HG02943 (cell line): ENCODE results near the gene STX8.

Experiments
- ATAC-seq: cut with Tn5 transposase; IDR thresholded peaks from one replicate; pipeline ENCODE4 v1.9.1; 2021; ENCODE audit warnings: mild to moderate bottlenecking, low read depth, moderate library complexity; ENCODE audit not compliant: unreplicated experiment

Gene STX8

DNA sequence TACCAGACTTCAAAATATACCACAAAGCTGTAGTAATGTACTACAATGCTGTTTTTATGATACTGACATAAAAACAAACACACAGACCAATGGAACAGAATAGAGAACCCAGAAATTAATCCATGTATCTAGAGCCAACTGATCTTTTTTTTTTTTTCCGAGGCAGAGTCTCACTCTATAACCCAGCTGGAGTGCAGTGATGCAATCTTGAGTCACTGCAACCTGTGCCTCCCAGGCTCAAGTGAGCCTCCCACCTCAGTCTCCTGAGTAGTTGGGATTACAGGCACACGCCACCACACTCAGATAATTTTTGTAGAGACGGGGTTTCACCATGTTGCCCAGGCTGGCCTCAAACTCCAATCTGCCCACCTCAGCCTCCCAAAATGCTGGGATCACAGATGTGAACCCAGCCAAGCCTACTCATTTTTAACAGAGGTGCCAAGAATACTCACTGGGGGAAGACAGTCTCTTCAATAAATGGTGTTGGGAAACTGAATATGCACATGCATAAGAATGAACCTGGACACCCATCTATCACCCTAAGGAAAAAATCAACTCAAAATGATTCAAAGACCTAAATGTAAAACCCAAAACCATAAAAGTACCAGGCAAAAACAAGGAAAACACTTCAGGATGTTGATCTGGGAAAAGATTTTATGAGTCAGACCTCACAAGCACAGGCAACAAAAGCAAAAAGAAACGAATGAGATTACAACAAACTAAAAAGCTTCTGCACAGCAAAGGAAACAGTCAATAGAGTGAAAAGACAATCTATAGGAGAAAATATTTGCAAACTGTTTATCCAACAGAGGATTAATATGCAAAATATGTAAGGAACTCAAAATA is 63.1 kb downstream of the STX8 start:
- no peak for ATAC-seq

DNA sequence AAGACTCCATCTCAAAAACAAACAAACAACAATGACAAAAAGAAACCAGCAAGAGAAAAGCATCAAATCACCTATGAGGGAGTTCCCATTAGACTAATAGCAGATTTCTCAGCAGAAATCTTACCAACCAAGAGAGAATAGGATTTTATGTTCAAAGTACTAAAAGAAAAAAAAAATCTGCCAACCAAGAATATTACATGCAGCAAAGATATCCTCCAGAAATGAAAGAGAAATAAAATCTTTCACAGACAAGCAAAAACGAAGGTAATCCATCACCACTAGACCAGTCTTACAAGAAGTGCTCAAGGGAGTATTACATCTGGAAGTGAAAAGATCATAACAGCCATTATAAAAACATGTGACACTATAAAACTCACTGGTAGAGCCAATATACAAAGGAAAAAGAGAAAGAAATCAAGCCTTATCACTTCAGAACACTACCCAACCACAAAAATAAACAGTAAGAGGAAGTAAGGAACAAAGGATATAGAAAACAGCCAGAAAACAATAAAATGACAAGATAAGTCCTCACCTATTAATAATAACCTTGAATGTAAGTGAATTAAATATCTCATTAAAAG is 66.3 kb downstream of the STX8 start:
- no peak for ATAC-seq

GRCh38 chr17:9499041-9499440 is 76.6 kb downstream of the STX8 start:
- ATAC-seq: no peak

DNA sequence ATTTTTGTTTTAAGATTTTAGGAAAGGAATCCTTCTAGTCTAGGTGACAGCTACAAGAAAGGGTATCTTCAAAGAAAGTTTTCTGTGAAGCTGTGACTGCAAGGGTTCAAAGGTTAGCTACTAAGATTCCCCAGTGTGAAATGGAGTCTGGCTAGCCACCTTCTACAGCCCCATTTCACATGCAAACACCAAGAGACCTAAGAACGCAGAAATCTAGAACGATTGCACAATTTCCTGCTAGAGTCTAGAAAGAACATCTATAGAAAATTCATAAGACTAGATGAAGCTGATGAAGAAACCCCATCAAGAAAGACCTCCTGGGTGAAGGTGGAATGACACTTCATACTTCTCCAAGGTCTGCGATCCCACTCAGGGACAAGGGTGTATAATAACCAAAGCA is 77.1 kb downstream of the STX8 start:
- no peak for ATAC-seq

DNA sequence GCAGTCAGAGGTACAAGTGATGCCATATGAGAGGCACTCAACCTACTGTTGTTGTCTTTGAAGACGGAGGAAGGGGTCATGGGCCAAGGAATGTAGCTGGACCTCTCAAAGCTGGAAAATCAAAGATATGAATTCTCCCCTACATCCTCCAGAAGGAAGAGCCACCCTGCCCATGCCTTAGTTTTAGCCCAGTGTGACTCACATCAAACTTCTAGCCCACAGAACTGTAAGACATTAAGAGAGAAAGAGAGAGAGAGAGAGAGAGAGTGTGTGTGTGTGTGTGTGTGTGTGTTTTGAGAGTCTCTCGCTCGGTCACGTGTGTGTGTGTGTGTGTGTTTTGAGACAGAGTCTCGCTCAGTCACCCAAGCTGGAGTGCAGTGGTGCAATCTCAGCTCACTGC is 87.1 kb downstream of the STX8 start:
- no peak for ATAC-seq

DNA sequence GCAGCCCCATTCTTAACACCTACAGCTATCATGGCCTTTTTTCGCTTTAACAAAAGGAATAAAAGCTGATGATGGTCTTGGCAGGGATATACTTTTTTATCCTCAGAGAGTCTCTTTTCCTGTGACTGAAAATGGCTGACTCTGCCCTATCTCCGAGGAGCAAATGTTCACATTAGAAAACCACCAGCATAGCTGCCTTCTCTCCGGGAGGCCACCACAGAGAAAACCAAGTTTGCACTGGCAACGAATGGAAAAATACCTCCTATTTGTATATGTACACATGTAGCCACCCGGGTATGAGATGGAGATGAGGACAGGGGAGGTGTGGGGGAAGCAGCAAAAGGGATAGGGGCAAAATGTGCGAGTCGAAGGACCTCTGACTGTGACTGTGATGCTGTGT is 88.2 kb downstream of the STX8 start:
- ATAC-seq: no peak

GRCh38 chr17:9484789-9485188 is 90.8 kb downstream of the STX8 start:
- no peak for ATAC-seq

- ATAC-seq: no peak
Measured at GRCh38 chr17:9479964-9480363, 95.7 kb downstream of the STX8 start.

GRCh38 chr17:9478889-9479288 is 96.7 kb downstream of the STX8 start:
- no peak for ATAC-seq

DNA sequence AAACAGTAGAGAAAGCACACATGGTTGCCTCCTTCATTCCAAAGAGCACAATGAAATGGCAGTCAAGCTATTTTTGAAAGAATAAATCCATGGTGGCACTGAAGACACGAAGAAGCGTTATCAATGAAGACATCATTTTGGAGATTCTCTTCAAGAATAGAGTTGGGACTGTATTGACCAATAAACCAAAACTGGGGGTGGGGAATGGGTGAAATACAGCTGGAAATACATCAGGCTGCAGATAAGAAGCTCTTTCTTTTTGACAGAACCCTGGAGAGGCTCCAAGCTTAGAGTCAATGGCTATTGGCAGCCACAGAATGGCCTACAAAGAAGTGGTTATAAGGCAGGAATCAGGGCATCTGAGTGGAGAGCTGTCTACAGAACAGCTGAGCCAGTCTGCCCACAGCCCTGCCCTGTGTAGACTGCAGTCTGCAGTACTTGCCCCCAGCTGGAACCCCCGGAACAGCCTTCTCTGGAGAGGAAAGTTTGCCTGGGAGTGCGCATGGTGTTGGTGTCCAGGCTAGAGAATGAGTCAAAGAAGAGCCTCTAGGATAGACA is 100.4 kb downstream of the STX8 start:
- ATAC-seq: no peak

- no peak for ATAC-seq
Measured at GRCh38 chr17:9473711-9474110, 101.9 kb downstream of the STX8 start.

DNA sequence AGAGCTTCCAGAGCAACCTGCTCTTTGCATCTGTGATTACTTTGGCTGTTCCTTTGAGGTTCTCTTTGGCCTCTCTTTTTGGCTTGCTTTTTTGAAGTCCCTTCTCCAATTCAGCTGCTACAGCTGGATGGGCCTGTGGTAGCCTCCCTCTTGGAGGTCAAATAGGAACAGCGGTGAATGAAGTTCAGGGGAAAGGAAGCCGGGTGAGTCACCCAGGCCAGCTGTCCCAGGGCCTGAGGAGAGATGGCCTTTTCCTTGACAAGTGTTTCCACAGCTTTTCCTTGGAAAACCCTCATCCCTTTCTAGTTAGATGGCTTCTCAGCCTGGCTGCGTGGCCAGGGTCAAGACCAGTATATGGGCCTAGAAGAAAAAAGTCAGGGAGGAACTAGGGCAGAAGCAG is 103.1 kb downstream of the STX8 start:
- no peak for ATAC-seq

DNA sequence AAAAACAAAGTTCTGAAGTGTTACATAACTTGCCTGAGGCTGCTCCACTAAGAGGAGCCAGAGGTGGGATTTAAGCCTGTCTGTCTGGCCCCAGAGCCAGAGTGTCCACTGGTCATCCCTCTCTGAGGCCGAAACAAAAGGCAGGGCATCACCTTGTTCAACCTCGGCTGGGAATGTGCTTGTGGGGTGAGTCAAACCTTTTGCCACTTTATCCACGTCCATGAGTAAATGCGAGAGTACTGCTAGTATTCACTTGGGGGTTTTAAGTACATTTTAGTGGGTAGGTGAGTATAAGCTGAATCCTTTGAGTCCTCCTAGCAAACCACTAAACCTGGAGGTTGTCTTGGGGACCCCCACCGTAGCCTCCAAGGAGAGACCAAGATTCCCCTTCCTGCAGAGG is 103.5 kb downstream of the STX8 start:
- no peak for ATAC-seq

GRCh38 chr17:9470171-9470570 is 105.4 kb downstream of the STX8 start:
- no peak for ATAC-seq

DNA sequence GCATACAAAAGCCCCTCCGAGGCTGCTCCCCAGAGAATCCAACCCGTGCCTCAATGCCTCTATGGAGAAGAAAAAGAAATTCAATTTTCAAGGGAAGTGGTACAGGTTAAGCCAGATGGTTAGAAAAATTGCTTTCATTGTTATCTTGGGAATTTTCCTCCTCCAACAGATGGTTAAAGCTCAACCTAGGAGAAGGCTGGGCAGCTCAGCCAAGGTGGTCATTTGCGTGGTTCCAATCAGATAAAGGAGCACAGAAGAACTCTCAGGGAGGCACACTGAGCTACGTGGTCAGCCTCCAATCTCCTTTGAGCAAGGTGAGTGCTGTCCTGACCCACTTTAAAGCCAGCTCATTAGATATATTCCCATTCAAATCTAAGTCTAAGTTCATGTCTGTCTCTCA is 106.7 kb downstream of the STX8 start:
- no peak for ATAC-seq

GRCh38 chr17:9468532-9468931 is 107.1 kb downstream of the STX8 start:
- ATAC-seq: no peak

DNA sequence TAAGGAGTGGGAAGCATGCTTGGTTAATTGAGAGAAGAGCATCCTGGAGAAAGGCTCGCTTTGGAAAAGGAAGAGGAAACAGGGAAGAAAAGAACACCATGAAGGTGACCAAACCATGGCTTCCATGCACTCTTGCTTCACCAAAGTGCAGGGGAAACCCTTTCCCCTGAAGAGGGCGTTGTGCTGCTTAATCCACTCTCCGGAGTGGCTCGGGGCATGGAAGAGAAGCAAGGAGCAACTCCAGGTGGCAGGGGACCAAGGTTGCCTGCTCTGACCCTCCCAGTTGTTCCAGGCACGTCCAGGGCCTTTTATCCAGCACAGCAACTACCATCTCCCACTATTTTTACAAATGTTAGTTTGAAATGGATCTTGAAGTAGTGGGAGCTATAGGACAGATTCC is 108.1 kb downstream of the STX8 start:
- no peak for ATAC-seq

GRCh38 chr17:9465210-9465921 is 110.3 kb downstream of the STX8 start:
- ATAC-seq: no peak

- no peak for ATAC-seq
Measured at GRCh38 chr17:9457005-9457404, 118.6 kb downstream of the STX8 start.

DNA sequence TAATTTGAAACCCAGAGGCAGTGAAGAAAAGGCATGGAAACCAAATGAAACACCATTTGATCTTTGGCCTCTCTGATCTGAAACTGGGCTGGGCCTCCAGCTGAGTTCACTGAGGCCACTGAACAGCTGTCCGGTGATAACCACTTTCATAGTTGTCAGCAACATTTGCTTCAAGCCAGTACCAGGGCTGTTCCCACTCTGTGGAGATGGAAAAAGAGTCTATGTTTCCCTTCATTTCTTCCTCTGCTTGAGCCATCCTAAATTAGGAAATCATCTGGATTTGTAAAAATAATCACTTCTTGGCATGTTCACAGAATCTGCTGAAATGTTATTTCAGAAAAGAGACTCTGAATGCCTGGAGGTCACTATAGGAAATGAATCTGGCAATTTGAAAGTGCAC is 119.3 kb downstream of the STX8 start:
- ATAC-seq: no peak

- no peak for ATAC-seq
Measured at GRCh38 chr17:9451934-9452333, 123.7 kb downstream of the STX8 start.
